Suprapubic skin (tissue), 4 donors: ENCODE data around the gene SLC41A1. TPM values are rescaled to one million over a fixed set of nuclear protein-coding genes. Genes with fewer than 3 reads are reported as not detected.
"Not testable (repeated sequence)": the region's sequence is repeated elsewhere in the genome, so short reads cannot be mapped to it uniquely, and the experiment has no call there.

ENCODE experiments used
- DNase-seq, 2 donors: peaks; one replicate each; pipeline ENCODE4 v3.0.0-alpha.2; 2019; ENCODE audit warnings: low spot score in 2 of 2
- H3K27ac ChIP-seq: fragments of 200-600 bp; sonication (generic); one replicate; pipeline ENCODE4 v1.5.1; 2019
- H3K27me3 ChIP-seq: fragments of 200-600 bp; sonication (generic); one replicate; pipeline ENCODE4 v1.5.1; 2019
- H3K36me3 ChIP-seq: fragments of 200-600 bp; sonication (generic); one replicate; pipeline ENCODE4 v1.5.1; 2019
- H3K4me1 ChIP-seq: fragments of 200-600 bp; sonication (generic); one replicate; pipeline ENCODE4 v1.5.1; 2019
- H3K4me3 ChIP-seq: fragments of 200-600 bp; sonication (generic); one replicate; pipeline ENCODE4 v1.5.1; 2019; ENCODE audit warnings: mild to moderate bottlenecking
- H3K9me3 ChIP-seq: fragments of 200-600 bp; sonication (generic); one replicate; pipeline ENCODE4 v1.5.1; 2019
- CTCF ChIP-seq, 2 donors: fragments of 200-600 bp in 1 of 2; fragments of 450-650 bp in 1 of 2; sonication (generic) in 1 of 2; IDR thresholded peaks; one replicate each; pipeline ENCODE4 v1.5.1; 2016 to 2019; ENCODE audit warnings: antibody characterized with exemption in 2 of 2, mild to moderate bottlenecking in 1 of 2, moderate library complexity in 1 of 2
- EP300 ChIP-seq: sonication (generic); formaldehyde crosslinking; IDR thresholded peaks from one replicate; pipeline ENCODE4 v1.6.1; 2017; ENCODE audit warnings: antibody characterized with exemption
- POLR2A ChIP-seq, 2 donors: fragments of 450-650 bp; IDR thresholded peaks; one replicate each; pipeline ENCODE4 v1.6.1; 2017; ENCODE audit warnings: antibody characterized with exemption in 2 of 2, mild to moderate bottlenecking in 2 of 2, moderate library complexity in 2 of 2
- POLR2AphosphoS5 ChIP-seq, 3 donors: sonication (generic); formaldehyde crosslinking; IDR thresholded peaks; one replicate each; pipeline ENCODE4 v1.6.1; 2017; ENCODE audit warnings: antibody characterized with exemption in 3 of 3
- WGBS: methylation state at CpG from one replicate; pipeline ENCODE4 v1.1.5; 2018; 5-methylcytosine and 5-hydroxymethylcytosine counted together
- total RNA-seq, 4 donors: library from RNA; depleted of rRNA; stranded (reverse); fragments of >200 nt; gene quantifications; one replicate each; pipeline ENCODE4 v1.1.0, GENCODE V29; 2016

SLC41A1 gene
- 10 to 100 TPM; 14.6 to 20.8 (median 16.7) TPM for total RNA-seq

- DNase-seq: peak; percentile 96
- Histone ChIP-seq H3K27ac (peak within 1 kb of the TSS; percentile 50), H3K4me3 (peak within 1 kb of the TSS; percentile 63), H3K27me3 (no peaks in the 10 kb centered on the region), H3K36me3 (peaks cover 2% of the 10 kb centered on the region), H3K9me3 (no peaks in the 10 kb centered on the region), H3K4me1 (peaks cover 36% of the 10 kb centered on the region)
- WGBS: 0% methylated on average over 4 of the region's 83 CpGs
- TF ChIP-seq POLR2AphosphoS5 (IDR thresholded peaks at IDR 0.05) (no peak), POLR2A (IDR thresholded peaks at IDR 0.05) (peak in 1 of 2 donors; percentile 22), EP300 (no peak)
Measured at GRCh38 chr1:205812878-205813754, at the start of gene SLC41A1. TSS of gene SLC41A1 (minus strand) at chr1:205813198. CDS start at chr1:205810441, 2,757 bp downstream.

GRCh38 chr1:205861540-205861939 lies 48.5 kb upstream of the SLC41A1 start:
- no peak for DNase-seq
- WGBS: 93% methylated on average over 2 of the region's 2 CpGs
- Histone ChIP-seq H3K27me3 (no peaks in the 10 kb centered on the region), H3K4me1 (no peaks in the 10 kb centered on the region), H3K27ac (no peak overlapping the region), H3K36me3 (no peaks in the 10 kb centered on the region), H3K9me3 (no peaks in the 10 kb centered on the region), H3K4me3 (no peak overlapping the region)
- TF ChIP-seq POLR2A (IDR thresholded peaks at IDR 0.05) (no peak), CTCF (IDR thresholded peaks at IDR 0.05) (no peak), POLR2AphosphoS5 (IDR thresholded peaks at IDR 0.05) (no peak), EP300 (no peak)

GRCh38 chr1:205858141-205858961 lies 45.4 kb upstream of the SLC41A1 start:
- H3K9me3 ChIP-seq: no peaks in the 10 kb centered on the region
- 56% methylated on average over 6 of the region's 6 CpGs for WGBS
- DNase-seq: no peak
- H3K36me3 ChIP-seq: no peaks in the 10 kb centered on the region
- H3K27ac ChIP-seq: no peak overlapping the region
- TF ChIP-seq POLR2AphosphoS5 (IDR thresholded peaks at IDR 0.05): no peak
- no peak for TF ChIP-seq POLR2A (IDR thresholded peaks at IDR 0.05)
- TF ChIP-seq EP300: no peak
- TF ChIP-seq CTCF (IDR thresholded peaks at IDR 0.05): no peak
- no peak overlapping the region for H3K4me3 ChIP-seq
- H3K27me3 ChIP-seq: no peaks in the 10 kb centered on the region
- H3K4me1 ChIP-seq: no peaks in the 10 kb centered on the region

- not testable (repeated sequence) for DNase-seq, H3K36me3 ChIP-seq, H3K27ac ChIP-seq, H3K9me3 ChIP-seq, H3K4me1 ChIP-seq, H3K27me3 ChIP-seq, H3K4me3 ChIP-seq
- WGBS: 42% methylated on average over 2 of the region's 2 CpGs
Measured at GRCh38 chr1:205857501-205857900, 44.5 kb upstream of the SLC41A1 start.

- Histone ChIP-seq H3K36me3 (no peaks in the 10 kb centered on the region), H3K27ac (no peak overlapping the region), H3K4me1 (no peaks in the 10 kb centered on the region), H3K9me3 (no peaks in the 10 kb centered on the region), H3K4me3 (no peak overlapping the region), H3K27me3 (no peaks in the 10 kb centered on the region)
- no peak for DNase-seq
- no peak for TF ChIP-seq POLR2A (IDR thresholded peaks at IDR 0.05)
- TF ChIP-seq POLR2AphosphoS5 (IDR thresholded peaks at IDR 0.05): no peak
- TF ChIP-seq EP300: no peak
- TF ChIP-seq CTCF (IDR thresholded peaks at IDR 0.05): no peak
Measured at GRCh38 chr1:205856433-205856832, 43.4 kb upstream of the SLC41A1 start.

GRCh38 chr1:205852969-205853368 lies 40.0 kb upstream of the SLC41A1 start:
- no peak overlapping the region for H3K27ac ChIP-seq
- DNase-seq: no peak
- no peaks in the 10 kb centered on the region for H3K4me1 ChIP-seq
- no peak overlapping the region for H3K4me3 ChIP-seq
- no peaks in the 10 kb centered on the region for H3K9me3 ChIP-seq
- no peaks in the 10 kb centered on the region for H3K36me3 ChIP-seq
- TF ChIP-seq POLR2AphosphoS5 (IDR thresholded peaks at IDR 0.05): no peak
- no peak for TF ChIP-seq CTCF (IDR thresholded peaks at IDR 0.05)
- TF ChIP-seq EP300: no peak
- no peak for TF ChIP-seq POLR2A (IDR thresholded peaks at IDR 0.05)
- H3K27me3 ChIP-seq: no peaks in the 10 kb centered on the region
